Fibroblast of peridontal ligament (primary cell): Measurements from ENCODE around the gene ZBTB48.
"Not testable (repeated sequence)": the region's sequence is repeated elsewhere in the genome, so short reads cannot be mapped to it uniquely, and the experiment has no call there.

Experiments
- DNase-seq: peaks from one replicate; pipeline ENCODE4 v3.0.0-alpha.2; 2010; ENCODE audit errors: extremely low read depth

ZBTB48 gene

GRCh38 chr1:6579374-6580118, at the start of gene ZBTB48:
TSS of gene ZBTB48 (plus strand) at chr1:6579994. CDS start at chr1:6580610, 616 bp downstream.
- DNase-seq: peak; percentile 94

- DNase-seq: no peak
Observed at GRCh38 chr1:6530504-6531160, 49.2 kb upstream of the ZBTB48 start.

- no peak for DNase-seq
Observed at GRCh38 chr1:6531996-6532395, 47.8 kb upstream of the ZBTB48 start.

GRCh38 chr1:6534248-6534822, 45.5 kb upstream of the ZBTB48 start:
- no peak for DNase-seq

GRCh38 chr1:6535214-6535613, 44.6 kb upstream of the ZBTB48 start:
- DNase-seq: no peak

- DNase-seq: no peak
Observed at GRCh38 chr1:6536291-6536690, 43.5 kb upstream of the ZBTB48 start.

- DNase-seq: peak; percentile 80
Observed at GRCh38 chr1:6538956-6539355, 40.8 kb upstream of the ZBTB48 start.

- DNase-seq: peak; percentile 34
Observed at GRCh38 chr1:6544831-6545230, 35.0 kb upstream of the ZBTB48 start.

- DNase-seq: no peak
Observed at GRCh38 chr1:6545276-6546112, 34.3 kb upstream of the ZBTB48 start.

- no peak for DNase-seq
Observed at GRCh38 chr1:6546326-6546725, 33.5 kb upstream of the ZBTB48 start.

- DNase-seq: peak; percentile 17
Observed at GRCh38 chr1:6547301-6547700, 32.5 kb upstream of the ZBTB48 start.

GRCh38 chr1:6554031-6554906, 25.5 kb upstream of the ZBTB48 start, which contains the start of gene NOL9:
TSS of gene NOL9 (minus strand) at chr1:6554513. CDS start at chr1:6554502, 11 bp downstream.
- peak; percentile 87 for DNase-seq

GRCh38 chr1:6554907-6555778, 24.7 kb upstream of the ZBTB48 start, which contains the start of gene TAS1R1:
TSS of gene TAS1R1 (plus strand) at chr1:6555307. CDS start at chr1:6555374, 67 bp downstream.
- peak; percentile 35 for DNase-seq

GRCh38 chr1:6557597-6557996, 22.2 kb upstream of the ZBTB48 start:
- DNase-seq: no peak

GRCh38 chr1:6559161-6559560, 20.6 kb upstream of the ZBTB48 start:
- not testable (repeated sequence) for DNase-seq

GRCh38 chr1:6560267-6560666, 19.5 kb upstream of the ZBTB48 start:
- DNase-seq: no peak

GRCh38 chr1:6569033-6569432, 10.8 kb upstream of the ZBTB48 start:
- DNase-seq: no peak

- no peak for DNase-seq
Observed at GRCh38 chr1:6570100-6570499, 9.7 kb upstream of the ZBTB48 start.

GRCh38 chr1:6570987-6571386, 8.8 kb upstream of the ZBTB48 start:
- no peak for DNase-seq
